C4-2B (cell line): ENCODE measurements around the gene KCNMA1.

Source experiments
- H3K27ac ChIP-seq: fragments of 450-650 bp; 2 replicates; pipeline ENCODE4 v1.5.1; 2017
- ZFX ChIP-seq: fragments of 450-650 bp; IDR thresholded peaks from 2 replicates; pipeline ENCODE4 v1.6.1; 2017
- TF ChIP-seq, protein P1 (sequence below): fragments of 450-650 bp; conservative IDR thresholded peaks from 2 replicates; pipeline ENCODE4 v1.5.1; 2017; ENCODE audit warnings: mild to moderate bottlenecking

The KCNMA1 gene

DNA sequence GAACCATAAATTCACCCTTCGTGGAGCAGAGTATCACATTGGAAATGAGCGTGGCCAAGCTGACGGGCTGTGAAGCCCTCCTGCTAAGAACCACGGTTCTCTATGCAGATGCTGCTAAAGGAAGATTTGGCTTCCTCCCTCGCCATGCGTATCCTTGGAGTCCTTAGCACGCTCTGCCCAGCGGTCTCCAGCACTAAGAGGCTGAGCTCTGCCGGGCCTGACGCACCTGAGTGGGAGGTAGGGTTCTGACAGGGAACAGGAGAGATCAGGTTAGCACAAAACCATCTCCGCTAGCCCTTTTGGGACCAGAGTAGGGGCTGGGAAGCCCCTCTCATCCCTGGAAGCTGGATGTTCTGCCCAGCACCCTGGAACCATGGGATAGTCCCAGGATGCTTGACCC lies 225.8 kb downstream of the KCNMA1 start:
- no peak overlapping the region for H3K27ac ChIP-seq
- no peak for TF ChIP-seq ZFX
- TF ChIP-seq, protein P1, sequence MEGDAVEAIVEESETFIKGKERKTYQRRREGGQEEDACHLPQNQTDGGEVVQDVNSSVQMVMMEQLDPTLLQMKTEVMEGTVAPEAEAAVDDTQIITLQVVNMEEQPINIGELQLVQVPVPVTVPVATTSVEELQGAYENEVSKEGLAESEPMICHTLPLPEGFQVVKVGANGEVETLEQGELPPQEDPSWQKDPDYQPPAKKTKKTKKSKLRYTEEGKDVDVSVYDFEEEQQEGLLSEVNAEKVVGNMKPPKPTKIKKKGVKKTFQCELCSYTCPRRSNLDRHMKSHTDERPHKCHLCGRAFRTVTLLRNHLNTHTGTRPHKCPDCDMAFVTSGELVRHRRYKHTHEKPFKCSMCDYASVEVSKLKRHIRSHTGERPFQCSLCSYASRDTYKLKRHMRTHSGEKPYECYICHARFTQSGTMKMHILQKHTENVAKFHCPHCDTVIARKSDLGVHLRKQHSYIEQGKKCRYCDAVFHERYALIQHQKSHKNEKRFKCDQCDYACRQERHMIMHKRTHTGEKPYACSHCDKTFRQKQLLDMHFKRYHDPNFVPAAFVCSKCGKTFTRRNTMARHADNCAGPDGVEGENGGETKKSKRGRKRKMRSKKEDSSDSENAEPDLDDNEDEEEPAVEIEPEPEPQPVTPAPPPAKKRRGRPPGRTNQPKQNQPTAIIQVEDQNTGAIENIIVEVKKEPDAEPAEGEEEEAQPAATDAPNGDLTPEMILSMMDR = no peak

DNA sequence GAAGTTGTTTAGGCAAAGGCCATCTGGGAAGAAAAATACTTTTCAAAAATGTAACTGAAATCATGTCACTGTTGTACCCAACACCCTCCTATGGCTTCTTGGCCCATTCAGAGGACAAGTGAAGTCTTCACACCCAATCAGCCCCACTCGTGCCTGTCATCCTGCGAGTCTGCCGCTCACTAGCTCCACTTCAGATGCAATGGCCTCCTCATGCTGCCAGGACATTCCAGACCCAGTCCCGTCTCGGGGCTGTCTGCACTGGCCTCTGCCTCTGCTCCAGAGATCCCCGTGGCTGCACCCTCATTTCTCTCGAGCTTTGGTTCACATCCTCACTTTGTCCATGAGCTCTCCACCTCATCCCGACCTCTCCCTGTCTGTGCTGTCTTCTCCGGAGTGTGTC lies 227.1 kb downstream of the KCNMA1 start:
- peak overlapping the region; percentile 6; the same call in 1 of the 2 replicates for H3K27ac ChIP-seq
- no peak for TF ChIP-seq ZFX
- TF ChIP-seq, protein P1 = no peak

GRCh38 chr10:77409697-77410471 lies 227.7 kb downstream of the KCNMA1 start:
- TF ChIP-seq, protein P1 = no peak
- TF ChIP-seq ZFX = no peak
- peak overlapping the region; percentile 6; the same call in 1 of the 2 replicates for H3K27ac ChIP-seq

- no peak for TF ChIP-seq ZFX
- TF ChIP-seq, protein P1 = no peak
Observed at GRCh38 chr10:77408259-77408658, 229.3 kb downstream of the KCNMA1 start.

DNA sequence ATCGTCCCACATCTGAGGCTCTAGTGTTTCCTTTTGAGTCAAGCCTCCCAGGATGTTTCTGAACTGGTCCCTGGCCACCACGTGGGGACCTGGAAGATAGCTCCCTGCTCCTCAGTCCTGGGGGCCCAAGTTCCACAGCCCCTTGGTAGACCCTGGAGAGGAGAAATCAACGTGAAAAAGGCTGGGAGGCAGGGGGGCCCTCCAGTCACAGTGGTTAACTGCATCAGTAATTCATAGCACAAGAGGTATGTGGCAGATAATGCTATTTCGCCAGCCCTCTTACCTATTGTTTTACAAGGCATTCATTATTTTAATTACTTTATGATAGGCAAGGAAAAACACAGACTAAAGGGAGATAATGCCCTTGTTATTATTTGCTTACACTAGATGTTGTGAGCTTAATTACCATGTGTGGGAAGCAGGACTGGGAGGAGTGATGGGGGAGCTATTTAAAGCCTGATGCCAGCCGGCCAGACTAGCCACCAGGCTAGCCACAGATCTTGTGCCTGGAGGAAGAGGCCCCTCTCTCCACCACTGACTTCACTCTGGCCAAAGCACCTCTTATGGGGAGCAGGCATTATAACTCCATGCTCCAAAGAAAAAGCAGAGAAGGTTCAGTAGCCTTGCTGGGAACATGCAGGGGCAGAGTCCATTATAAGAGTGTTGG lies 230.7 kb downstream of the KCNMA1 start:
- H3K27ac ChIP-seq = peak overlapping the region; percentile 54
- TF ChIP-seq ZFX = no peak
- TF ChIP-seq, protein P1 = no peak

More at GRCh38 chr10:77408259-77408658, 229.3 kb downstream of the KCNMA1 start:
- no peak overlapping the region for H3K27ac ChIP-seq

DNA sequence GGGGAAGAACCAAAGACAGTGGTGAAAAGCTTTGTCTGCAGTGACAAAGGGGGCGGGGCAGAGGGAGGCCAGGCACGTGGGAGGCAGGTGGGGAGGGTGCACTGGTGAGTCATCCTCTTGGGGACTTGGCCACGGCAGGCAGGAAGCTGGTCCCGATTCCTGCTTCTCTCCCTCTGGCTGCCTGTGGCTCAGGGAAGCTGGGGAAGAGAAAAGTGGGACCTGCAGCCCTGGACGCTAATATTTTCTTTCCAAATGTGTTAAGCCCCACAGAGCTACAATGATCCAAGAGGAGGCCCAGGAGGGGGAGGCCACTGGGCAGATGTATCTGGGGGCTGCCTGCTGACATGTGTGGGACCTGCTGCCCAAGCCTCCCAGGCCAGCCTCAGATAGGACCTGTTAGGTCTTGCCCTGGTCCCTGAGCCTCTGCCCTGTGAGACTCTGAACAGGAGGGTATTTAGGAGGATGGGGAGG lies 231.8 kb downstream of the KCNMA1 start:
- peak overlapping the region; percentile 54 for H3K27ac ChIP-seq
- TF ChIP-seq, protein P1 = no peak
- TF ChIP-seq ZFX = no peak

GRCh38 chr10:77404810-77405209 lies 232.8 kb downstream of the KCNMA1 start:
- no peak overlapping the region for H3K27ac ChIP-seq
- TF ChIP-seq ZFX = no peak
- TF ChIP-seq, protein P1 = no peak
